NT2/D1 (cell line): ENCODE data around the gene TBC1D21.

ENCODE experiments used
- SUZ12 ChIP-seq: IDR thresholded peaks from 2 replicates; pipeline ENCODE4 v1.6.1; 2011; ENCODE audit not compliant: insufficient read length, insufficient read depth; ENCODE audit errors: extremely low read depth
- YY1 ChIP-seq: IDR thresholded peaks from 2 replicates; pipeline ENCODE4 v1.6.1; 2011; ENCODE audit not compliant: insufficient read length, insufficient read depth
- ZNF274 ChIP-seq: IDR thresholded peaks from 2 replicates; pipeline ENCODE4 v1.6.1; 2011; ENCODE audit warnings: mild to moderate bottlenecking, low read depth, low read length

DNA sequence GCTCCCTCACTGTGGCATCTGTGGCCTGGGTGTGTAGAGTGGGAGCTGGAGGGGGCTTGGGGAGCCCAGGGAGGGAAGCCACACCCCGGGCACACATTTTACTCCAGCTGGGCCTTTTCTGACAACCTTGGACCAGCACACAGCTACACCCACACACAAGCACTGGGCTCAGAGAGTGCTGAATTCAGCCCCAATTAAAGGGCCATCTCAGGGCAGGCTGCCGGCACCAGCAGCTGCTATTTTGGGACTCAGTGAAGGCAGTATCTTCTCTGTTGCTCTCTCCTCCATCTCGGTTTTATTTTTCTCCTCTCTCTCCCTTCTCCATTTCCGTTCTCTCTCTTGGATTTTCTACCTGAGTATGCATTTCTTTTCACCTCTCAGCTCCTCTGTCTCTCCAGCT is 19.1 kb upstream of the TBC1D21 start:
- TF ChIP-seq YY1: no peak
- no peak for TF ChIP-seq SUZ12
- no peak for TF ChIP-seq ZNF274
